NCI-H524 treated with DMSO at 0.1 percent for 48 hours (cell line): ENCODE measurements around the gene KRT15.

Source experiments
- DNase-seq: peaks from one replicate; lab custom pipeline; 2025; lab: John Stamatoyannopoulos, UW

Gene KRT15

DNA sequence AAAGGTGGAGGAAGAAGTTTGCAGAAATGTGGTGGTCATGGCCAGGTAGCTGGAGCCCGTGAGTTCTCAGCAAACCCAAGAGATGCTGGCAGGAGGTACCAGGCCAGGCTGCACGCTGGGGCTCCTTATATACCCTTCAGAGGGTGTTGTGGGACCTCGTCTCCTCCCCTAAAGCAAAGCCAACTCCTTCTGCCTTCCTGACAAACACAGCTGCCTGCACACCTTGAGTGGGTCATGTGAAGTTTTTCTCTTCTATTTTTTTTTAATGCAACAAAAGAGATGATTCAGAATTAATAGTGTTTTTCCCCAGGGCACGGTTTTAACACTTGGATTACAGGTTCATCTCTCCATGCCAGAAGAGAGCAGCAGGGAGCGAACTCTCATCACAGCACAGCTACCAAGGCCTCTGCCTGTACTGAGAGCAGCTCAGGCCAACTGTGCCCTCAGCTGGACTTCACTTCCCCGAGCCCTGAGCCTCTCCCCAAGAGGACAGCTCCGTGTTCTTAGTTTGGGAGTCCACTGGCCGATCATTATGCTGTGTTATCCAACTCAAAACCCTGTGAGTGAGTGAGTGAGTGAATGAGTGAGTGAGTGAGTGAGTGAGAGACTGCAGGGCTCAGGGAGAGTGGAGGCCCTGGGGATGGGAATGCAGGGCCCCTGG, at the start of gene KRT15:
TSS of gene KRT15 (minus strand) at position 102 of the 661 bp plus-strand sequence. CDS start at position 39, 63 bp downstream.
- DNase-seq: no peak

DNA sequence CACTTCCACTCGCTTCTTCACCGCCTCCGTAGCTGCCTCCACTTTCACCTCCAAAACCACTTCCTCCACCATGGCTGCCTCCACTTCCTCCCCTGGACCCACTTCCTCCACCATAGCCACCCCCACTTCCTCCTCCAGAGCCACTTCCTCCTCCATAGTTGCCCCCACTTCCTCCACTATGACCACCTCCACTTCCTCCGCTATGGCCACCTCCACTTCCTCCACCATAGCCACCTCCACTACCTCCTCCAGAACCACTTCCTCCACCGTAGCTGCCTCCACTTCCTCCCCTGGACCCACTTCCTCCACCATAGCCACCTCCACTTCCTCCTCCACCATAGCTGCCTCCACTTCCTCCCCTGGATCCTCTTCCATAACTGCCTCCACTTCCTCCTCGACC, 48.6 kb upstream of the KRT15 start:
- no peak for DNase-seq

DNA sequence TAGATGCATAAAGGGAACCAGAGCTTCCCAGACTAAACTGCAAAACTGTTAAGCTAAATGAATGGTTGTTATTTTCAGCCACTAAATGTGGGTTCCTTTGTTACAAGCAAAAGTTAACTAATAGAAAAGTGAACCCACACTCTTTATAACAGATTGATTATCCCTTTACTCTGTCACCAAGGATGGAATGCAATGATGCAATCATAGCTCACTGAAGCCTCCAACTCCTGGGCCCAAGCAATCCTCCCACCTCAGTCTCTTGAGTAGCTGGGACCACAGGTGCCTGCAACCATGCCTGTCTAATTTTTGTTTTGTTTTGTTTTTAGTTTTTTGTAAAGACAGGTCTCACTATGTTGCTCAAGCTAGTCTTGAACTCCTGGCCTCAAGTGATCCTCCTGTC, 46.6 kb upstream of the KRT15 start:
- DNase-seq: no peak

DNA sequence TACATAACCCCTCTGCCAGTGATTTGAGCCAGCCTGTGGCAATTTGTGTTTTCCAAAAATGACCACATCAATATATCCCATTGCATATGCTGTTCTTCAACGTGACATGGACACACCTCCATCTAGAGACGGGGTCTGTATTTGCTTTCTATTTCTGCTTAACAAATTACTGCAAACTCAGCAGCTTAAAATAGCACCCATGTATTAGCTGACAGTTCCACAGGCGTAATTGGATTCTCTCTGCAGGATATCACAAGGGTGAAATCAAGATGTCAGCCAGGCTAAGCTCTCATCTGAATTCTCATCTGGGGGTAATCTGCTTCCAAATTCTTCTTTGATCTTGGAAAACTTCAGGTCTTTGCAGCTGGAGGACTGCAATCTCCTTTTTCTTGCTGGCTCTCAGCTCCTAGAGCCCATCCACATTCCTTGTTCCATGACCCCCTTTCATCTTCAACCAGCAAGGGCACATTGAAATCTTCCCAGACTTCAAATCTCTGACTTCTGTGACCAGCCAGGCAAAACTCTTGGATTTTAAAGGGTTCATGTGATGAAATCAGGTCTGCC, 45.0 kb upstream of the KRT15 start:
- DNase-seq: no peak

DNA sequence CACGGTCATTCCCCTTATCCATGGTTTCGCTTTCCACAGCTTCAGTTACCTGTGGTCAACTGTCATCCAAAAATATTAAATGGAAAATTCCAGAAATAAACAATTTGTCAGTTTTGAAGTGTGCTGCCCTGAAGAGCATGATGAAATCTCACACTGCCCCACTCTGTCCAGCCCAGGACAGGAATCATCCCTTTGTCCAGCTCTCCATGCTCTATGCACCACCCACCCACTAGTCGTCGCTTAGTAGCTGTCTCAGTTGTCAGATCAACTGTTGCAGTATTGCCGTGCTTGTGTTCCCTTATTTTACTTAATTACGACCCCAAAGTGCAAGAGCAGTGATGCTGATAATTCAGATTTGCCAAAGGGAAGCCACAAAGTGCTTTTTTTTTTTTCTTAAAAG, 42.9 kb upstream of the KRT15 start:
- DNase-seq: no peak

DNA sequence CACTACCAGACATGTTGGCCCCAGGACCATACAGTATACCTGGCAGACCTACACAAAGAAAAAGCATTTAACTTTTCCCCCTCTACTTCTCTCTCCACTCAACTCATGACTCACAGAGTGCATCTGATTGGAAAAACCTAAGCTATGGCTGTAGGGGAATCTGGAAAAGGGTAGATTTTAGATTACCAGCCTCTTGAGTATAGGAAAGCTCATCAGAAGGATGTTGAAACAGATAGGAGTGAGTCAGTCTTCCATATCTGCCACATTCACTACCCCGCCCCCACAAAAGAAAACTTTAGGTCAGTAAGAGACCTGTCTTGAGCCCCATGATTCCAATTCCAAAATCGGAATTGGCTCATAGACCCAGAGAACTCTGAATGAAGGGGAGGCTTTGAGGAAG, 40.9 kb upstream of the KRT15 start:
- no peak for DNase-seq

DNA sequence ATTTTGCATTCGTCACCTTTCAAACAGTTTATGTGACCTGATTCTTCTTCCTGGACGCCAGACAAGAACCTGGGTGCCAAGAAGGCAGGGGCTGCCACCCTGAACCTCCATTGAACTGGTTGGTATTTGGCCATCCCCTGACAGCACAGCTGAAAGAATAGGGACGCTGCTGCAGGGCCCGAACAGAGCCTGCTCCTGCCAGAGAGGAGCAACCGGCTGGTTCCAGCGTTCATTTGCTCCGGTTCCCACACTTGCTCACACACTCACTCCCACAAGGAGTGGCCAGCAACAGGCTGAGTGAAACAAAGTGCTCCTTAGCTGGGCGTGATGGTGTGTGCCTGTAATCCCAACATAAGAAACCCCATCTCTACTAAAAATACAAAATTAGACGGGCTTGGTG, 38.2 kb upstream of the KRT15 start:
- DNase-seq: no peak

DNA sequence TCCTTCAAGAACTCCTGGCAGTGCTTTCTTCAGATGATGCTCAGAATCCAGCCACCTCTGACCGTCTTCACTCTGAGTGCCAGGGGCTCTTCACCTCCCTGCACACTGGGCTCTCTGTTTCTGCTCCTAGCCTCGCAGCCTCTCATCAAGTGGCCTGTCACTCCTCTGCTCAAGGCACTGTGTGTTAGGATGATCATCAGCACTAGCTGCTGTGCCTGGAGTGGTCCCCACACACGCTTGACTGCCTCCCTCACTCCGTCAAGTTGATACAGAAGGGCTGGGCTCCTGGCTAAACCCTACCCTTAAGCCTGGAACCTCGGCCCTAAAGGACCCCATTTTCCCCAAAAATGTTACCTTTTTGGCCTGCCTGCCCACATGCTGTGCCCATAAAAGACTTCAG, 37.6 kb upstream of the KRT15 start:
- DNase-seq: no peak

DNA sequence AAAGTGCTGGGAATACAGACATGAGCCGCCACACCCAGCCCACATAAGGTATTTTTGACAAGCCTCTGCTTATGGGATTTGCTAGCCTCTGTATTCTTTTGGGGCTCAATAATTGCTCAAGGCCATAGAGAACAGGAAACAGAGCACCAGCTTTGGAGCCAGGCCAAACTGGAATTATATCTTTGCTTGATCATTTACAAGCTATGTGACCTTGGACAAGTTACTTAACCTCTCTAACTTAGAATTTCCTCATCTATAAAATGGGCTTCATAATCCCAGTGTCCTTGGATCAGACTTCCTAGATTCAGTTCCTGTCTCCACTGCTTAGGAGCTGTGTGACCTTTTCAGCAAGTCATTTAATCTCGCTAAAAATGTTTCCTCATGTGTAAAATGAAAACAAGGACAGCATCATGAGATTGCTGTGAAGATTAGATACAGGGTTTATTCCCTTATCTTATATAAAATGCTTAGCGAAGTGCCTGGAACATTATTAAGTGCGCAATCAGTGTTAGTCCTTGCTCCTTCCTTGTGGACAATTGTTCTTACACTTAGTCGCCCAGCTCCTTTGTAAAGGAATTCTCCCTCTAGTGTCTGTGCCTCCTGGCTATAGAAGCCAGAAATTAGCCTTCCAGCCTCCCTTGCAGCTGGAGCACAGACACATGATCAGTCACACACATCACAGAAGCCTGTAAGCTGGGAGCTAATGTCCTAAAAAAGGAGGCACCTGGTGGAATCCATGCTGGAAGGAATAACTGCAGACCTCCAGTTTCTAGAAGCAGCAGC, 36.6 kb upstream of the KRT15 start:
- DNase-seq: no peak

DNA sequence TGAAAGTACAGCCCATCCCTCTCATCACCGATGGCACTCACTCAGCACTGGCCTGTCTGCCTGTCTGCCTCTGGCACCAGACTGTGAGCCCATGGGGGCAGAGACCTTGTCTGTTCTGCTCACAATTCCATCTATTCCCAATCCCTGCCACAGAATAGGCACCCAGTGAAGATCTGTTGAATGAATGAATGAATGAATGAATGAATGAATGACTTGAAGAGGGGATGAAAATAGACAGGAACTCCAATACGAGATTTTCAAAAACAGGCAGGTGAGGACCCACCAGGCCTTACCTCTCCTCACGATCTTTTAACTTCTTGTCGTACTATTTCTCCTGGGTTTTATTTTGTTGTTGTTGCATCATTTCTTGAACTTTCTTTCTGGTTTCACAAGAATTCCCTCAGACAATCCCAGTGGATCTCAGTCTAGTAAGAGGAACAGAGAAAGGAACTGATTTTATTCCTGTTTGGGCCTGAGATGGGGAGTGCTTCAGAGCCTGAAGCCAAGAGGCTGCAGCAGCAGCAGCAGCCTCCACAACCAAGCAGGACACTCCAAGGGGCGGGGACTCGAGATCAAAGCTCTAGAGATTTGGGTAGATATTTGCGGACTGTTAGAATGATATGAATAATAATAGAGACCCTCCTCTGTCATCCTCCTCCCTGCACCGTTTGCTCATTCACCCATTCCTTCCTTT, 35.4 kb upstream of the KRT15 start:
- no peak for DNase-seq

DNA sequence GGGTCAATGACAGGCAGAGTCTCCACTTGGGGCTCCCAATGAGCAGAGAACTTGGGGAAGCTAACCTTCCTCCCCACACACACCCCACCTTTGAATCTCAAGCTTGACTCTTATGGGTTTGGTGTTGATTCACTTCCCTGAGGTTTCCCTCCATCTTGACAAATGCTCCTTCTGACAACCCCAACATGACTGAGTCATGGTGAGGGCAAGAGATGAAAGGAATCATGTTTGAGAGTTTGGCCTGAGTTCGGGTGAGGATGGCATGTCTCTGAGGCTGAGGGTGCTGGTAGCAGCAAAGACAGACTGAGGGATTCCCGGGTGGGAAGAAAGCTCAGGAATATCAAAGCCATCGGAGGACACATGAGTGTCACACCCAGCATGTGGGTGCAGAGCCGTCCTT, 34.5 kb upstream of the KRT15 start:
- no peak for DNase-seq

DNA sequence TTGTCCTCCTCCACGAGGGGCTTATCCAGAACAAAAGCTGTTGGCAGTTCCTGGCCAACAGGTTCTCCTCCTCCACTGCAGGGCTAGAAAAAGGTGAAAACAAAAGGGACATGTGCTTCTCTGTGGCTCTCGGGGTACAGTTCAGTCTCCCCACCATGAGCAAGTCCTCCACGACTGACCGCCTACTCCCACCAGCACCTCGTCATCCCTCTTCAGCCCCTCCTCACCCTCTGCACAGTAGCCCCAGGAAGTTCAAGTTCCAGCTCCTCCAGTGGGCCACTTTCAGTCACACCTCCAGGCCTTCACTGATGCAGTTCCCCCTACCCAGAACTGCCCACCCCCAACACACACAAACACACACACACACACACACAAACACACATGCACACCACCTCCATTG, 33.8 kb upstream of the KRT15 start:
- DNase-seq: no peak

DNA sequence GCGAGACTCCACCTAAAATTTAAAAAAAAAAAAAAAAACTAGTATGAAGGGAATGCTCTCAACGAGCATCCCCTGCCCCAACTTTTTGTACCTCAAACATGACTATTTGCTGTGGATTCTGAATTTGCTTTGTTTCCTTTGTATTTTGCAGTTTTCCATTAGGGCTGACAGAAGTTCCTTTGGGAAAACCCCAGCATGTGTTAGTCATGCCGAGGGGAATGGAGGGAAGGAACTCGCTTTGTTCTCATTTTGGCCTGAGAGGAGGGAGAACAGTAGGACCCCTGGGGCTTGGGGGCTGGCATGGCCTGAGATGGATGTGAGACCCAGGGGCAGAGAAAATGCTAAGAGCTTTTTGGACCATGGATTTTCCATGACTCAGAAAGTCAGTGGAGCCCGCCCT, 32.7 kb upstream of the KRT15 start:
- no peak for DNase-seq

DNA sequence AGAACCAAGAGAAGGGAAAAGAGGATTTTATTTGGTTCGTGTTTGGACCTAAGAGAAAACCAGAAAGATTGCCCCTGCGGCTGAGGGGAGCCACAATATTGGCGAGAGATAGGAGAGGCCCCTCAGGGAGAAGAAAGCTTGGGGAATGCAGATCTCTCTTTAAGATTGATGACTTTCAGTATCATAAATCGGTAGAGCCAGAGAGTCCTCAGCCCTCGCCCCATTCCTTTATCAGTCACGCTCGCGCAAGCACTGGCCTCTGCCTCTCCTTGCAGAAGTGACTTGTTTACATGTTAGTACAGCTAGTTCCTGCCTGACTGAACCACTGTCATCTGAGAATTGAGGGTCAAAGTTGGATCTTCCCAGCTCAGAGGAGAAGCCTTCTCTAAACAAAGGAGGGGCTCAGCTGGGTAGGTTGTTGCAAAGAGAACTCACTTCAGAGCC, 30.9 kb upstream of the KRT15 start:
- no peak for DNase-seq

DNA sequence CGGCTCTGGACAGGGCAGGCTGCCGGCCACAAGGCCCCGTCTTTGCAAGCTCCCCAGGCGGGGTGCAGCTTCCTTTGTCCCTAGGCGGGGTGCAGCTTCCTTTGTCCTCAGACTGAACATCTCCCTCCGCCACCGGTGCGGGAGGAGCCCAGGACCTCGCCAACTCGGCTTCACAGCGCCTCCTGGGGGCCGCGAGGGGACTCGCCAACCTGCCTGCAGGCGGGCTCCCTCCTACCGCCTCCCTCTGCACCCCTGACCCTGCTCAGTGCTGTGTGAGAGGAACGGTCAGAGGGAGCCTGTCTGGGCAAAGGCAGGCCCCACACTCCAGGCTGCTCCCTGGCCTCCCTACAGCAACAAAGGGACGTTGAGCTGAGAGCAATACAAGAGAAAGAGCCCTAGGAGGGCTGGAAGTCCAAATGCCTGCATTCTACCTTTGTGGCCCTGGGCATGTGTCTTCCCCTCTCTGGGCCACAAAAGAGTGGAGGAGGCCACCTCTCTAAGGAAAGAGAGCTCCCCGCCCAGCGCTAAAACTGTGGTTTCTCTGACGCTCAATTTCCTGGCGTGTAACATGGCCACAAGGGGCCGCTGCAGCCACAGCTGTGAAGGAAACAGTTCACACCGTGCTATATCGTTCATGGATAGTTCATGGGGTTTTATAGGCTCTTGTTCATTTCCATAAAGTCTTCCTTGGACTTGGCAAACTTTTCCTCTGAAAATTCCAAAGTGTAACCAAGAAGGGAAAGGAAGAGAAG, 30.3 kb upstream of the KRT15 start:
- DNase-seq: peak; percentile 5

DNA sequence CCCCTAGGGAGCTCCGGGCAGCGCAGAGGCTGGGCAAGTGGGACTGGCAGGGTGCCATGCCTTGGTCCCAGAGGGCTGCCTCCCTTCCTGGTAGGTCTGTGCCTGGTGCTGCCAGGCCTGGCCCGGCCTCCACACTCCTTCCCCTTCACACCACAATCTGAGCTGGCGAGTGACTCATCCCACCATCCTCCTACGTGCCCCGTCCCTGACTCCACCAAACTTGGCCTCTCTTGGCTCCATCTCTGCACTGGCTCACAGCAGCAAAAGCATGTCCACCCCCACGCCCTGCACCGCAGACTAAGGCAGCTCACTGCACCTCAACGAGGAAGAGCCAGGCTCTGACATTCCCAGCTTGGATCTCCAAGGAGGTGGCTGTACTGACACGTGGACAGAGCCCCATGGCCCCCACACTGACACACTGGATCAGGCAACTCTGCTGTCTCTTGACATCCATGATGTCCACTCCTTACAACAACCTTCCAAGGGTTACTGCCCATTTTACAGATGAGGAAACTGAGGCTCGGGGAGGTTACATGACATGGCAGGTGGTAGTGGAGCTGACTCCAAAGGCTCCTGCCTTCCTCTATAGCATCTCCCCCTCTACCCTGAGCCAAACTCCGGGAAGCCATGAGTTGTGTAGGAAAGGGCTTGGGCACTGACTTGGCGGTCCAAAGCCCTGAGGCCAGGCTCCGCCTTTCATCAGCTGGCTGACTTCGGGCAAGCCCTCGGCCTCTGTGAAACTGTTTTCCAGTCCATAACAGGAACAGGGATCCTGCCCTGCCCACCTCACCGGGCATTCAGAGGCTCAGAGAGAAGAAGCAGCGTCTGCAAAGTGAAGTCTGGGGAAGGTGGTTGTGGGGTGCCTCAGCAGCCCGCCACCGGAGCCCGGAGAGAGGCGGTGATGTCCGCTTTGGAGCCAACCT, 29.5 kb upstream of the KRT15 start:
- no peak for DNase-seq

DNA sequence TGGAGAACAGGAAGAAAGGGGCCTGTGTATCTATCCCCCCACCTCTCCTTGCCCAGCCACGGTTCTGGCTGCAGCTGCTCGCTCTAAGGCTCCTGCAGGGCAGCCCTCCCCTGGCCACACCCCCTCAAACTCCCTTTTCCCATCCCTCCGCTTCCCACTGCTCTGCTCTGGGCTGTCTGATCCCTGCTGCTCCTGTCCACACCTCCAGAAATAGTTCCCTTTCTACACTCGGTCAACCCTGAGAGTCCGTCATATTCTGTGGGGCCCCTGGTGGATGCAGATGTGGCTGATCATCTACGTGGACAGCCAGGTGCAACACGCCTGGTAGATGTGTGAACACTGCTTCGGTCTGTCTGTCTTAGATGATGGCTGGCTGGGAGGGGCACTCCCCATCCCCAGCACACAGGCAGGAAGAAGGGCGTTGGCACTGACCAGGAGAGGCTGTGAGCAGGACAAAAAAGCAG, 28.7 kb upstream of the KRT15 start:
- DNase-seq: no peak

DNA sequence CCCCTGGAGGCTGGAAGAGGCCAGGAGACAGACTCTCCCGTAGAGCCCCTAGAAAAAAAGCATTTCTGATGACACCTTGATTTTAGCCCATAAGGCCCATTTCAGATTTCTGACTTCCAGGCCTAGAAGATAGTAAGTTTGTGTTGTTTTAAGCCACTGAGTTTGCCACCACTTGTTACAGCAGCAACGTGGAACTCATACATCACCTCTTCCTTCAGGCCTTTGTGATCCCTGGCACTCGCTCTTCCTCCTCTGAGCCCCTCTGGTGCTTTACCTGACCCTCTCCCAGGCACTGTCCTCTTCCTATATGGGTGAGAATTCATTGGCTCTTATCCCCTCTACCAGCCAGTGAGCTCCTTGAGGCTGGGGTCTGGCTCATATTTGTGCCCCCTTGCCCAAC, 28.1 kb upstream of the KRT15 start:
- DNase-seq: no peak

DNA sequence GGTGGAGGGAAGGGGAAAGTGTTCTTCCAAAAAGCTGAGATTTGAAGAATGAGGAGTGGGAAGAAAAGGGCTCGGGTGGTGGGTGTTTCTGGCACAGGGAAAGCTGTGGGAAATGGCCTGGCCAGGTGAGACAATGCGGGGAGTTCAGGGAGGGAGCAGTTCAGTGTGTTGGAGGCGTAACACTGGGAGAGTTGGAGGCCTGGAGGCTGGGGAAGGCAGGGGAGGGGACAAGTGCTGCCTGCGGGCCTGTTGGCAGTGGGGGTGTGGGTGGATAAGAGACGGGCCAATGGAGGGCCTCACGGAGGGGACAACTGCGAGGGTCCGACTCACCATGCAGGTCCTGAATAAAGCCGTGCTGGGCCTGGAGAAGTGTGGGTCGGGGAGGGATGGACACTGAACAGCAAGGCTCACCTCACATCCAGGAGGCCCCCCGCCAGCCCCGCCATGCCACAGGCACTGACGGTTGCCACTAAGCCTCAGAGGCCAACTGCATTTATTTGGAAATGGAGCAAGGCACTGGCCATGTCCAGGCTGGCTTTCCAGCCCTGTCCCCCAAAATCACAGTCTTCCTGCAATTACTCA, 27.2 kb upstream of the KRT15 start:
- DNase-seq: no peak

DNA sequence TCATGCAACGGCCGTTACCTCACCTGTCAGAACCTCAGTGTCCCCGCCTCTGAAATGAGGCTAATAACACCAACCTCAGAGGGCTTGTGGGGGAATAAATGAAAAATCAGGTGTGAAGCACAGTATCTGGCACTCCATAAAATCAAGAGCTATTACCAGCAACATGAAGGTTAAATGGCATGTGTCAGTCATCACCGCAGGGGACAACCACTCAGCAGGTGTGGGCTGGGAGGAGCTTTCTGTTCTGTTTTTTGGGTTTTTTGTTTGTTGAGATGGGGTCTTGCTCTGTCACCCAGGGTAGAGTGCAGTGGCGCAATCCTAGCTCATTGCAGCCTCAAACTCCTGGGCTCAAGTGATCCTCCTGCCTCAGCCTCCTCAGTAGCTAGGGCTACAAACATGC, 26.2 kb upstream of the KRT15 start:
- no peak for DNase-seq
